K562 (cell line): ENCODE results near the gene VPS45. TPM values are rescaled to one million over a fixed set of nuclear protein-coding genes. Genes with fewer than 3 reads are reported as not detected.
A peak's percentile ranks its signal among the peaks of the same experiment; 100 is the strongest.

Experiments
- CBFA2T3 ChIP-seq: fragments of 450-650 bp; IDR thresholded peaks from 2 replicates; pipeline ENCODE4 v1.6.1; 2017
- CEBPZ ChIP-seq: fragments of 150-350 bp; IDR thresholded peaks from 2 replicates; pipeline ENCODE4 v1.6.1; 2014; ENCODE audit warnings: low read depth, mild to moderate bottlenecking, low read length, borderline replicate concordance
- CHD1 ChIP-seq: fragments of 200-600 bp; sonication (generic); IDR thresholded peaks from one replicate; pipeline ENCODE4 v1.6.1; 2012; ENCODE audit warnings: mild to moderate bottlenecking, moderate library complexity, low read length, inconsistent platforms
- ESRRA ChIP-seq: fragments of 450-650 bp; IDR thresholded peaks from 2 replicates; pipeline ENCODE4 v1.6.1; 2014; ENCODE audit warnings: low read depth, mild to moderate bottlenecking, moderate library complexity, borderline replicate concordance
- ETV6 ChIP-seq, 3 experiments: fragments of 150-350 bp in 1 of 3; sonication (generic) in 1 of 3; formaldehyde crosslinking in 1 of 3; IDR thresholded peaks; 2 replicates each; pipeline versions ENCODE4 v1.6.1 to v1.8.0; 2014 to 2022; ENCODE audit warnings: borderline replicate concordance in 2 of 3, low read depth in 2 of 3, antibody characterized with exemption in 1 of 3, low read length in 1 of 3, mild to moderate bottlenecking in 1 of 3, missing genetic modification reagents in 1 of 3
- LARP7 ChIP-seq: fragments of 450-650 bp; IDR thresholded peaks from 2 replicates; pipeline ENCODE4 v1.6.1; 2016
- MYBL2 ChIP-seq, 2 experiments: fragments of 450-650 bp in 1 of 2; sonication (generic) in 1 of 2; formaldehyde crosslinking in 1 of 2; IDR thresholded peaks; 2 replicates each; pipeline versions ENCODE4 v1.6.1 to v1.8.1; 2017 to 2022; ENCODE audit warnings: borderline replicate concordance in 1 of 2, inconsistent platforms in 1 of 2, low read depth in 1 of 2, mild to moderate bottlenecking in 1 of 2, missing genetic modification reagents in 1 of 2, moderate library complexity in 1 of 2
- NR1H2 ChIP-seq: sonication (generic); formaldehyde crosslinking; IDR thresholded peaks from 2 replicates; pipeline ENCODE4 v1.4.0; 2020; ENCODE audit warnings: mild to moderate bottlenecking, missing genetic modification reagents
- RAD51 ChIP-seq: fragments of 450-650 bp; IDR thresholded peaks from 2 replicates; pipeline ENCODE4 v1.7.1; 2016; ENCODE audit warnings: low read depth, mild to moderate bottlenecking, borderline replicate concordance
- RBBP5 ChIP-seq: fragments of 200-600 bp; sonication (generic); IDR thresholded peaks from 2 replicates; pipeline ENCODE4 v1.6.1; 2012; ENCODE audit warnings: borderline replicate concordance, mild to moderate bottlenecking, low read length, control low read depth, inconsistent platforms; ENCODE audit not compliant: insufficient read depth, poor library complexity, severe bottlenecking
- SNIP1 ChIP-seq: fragments of 450-650 bp; IDR thresholded peaks from 2 replicates; pipeline ENCODE4 v1.7.1; 2017; ENCODE audit warnings: low read depth, mild to moderate bottlenecking
- TAF15 ChIP-seq: fragments of 200-400 bp; formaldehyde crosslinking; IDR thresholded peaks from 2 replicates; pipeline ENCODE4 v1.6.1; 2017; ENCODE audit warnings: mild to moderate bottlenecking, low read depth, low read length, moderate library complexity
- TCF7L2 ChIP-seq: fragments of 150-350 bp; IDR thresholded peaks from 2 replicates; pipeline ENCODE4 v1.6.1; 2016; ENCODE audit warnings: low read depth, mild to moderate bottlenecking, low read length, moderate library complexity
- THAP12 ChIP-seq: fragments of 250-450 bp; sonication (Bioruptor Pico); IDR thresholded peaks from 2 replicates; pipeline ENCODE4 v1.9.0; 2021; ENCODE audit warnings: mild to moderate bottlenecking, inconsistent platforms
- THAP7 ChIP-seq: fragments of 250-450 bp; sonication (Bioruptor Pico); IDR thresholded peaks from 2 replicates; pipeline ENCODE4 v1.5.0; 2021
- polyA plus RNA-seq, 8 experiments: library from polyadenylated mRNA; depleted of rRNA in 4 of 8; stranded (reverse) in 5 of 8; unstranded in 3 of 8; fragments of >200 nt; fragmentation: Nextera tagmentation in 2 of 8; fragmentation: Illumina TruSeq in 1 of 8; extraction: Ambion mirVana in 2 of 8; extraction: Trizol in 1 of 8; gene quantifications; 2 replicates each; pipeline versions ENCODE4 v1.2.1 to v1.2.3, GENCODE V29; 2011 to 2014; ENCODE audit warnings: inconsistent platforms in 1 of 8, missing spikeins in 1 of 8
- total RNA-seq, 7 experiments: library from RNA; depleted of rRNA in 6 of 7; stranded (reverse); fragments of >200 nt in 6 of 7; fragmentation: Illumina TruSeq in 2 of 7; extraction: Trizol in 2 of 7; gene quantifications; 2 replicates each; pipeline versions ENCODE4 v1.2.1 to v1.2.3, GENCODE V29; 2011 to 2021; ENCODE audit warnings: low replicate concordance in 1 of 7
- TF ChIP-seq, protein P1 (sequence below): fragments of 450-650 bp; formaldehyde crosslinking; IDR thresholded peaks from 2 replicates; pipeline ENCODE4 v1.4.0; 2020; ENCODE audit warnings: mild to moderate bottlenecking

The VPS45 gene
- total and polyA plus RNA-seq, 9 of the 15 experiments (the other 6 are each of a cell fraction or from before 2014, with no cell fraction given): 17.9 to 48.2 (median 34.4) TPM

- TF ChIP-seq MYBL2 (IDR thresholded peaks at IDR 0.05; ENCODE audit: low read depth) (no peak), MYBL2 (CRISPR knock-in tag; IDR thresholded peaks at IDR 0.05; ENCODE audit: borderline replicate concordance) (no peak), RBBP5 (peak; percentile 87), THAP12 (CRISPR knock-in tag) (no peak), CHD1 (peak; percentile 31), RAD51 (no peak), CBFA2T3 (peak; percentile 74), NR1H2 (peak; percentile 96), ETV6 (IDR thresholded peaks at IDR 0.05; ENCODE audit: borderline replicate concordance in 1 of 2, low read depth in 2 of 2, low read length in 1 of 2) (no peak), ETV6 (CRISPR knock-in tag; IDR thresholded peaks at IDR 0.05; ENCODE audit: borderline replicate concordance) (no peak), THAP7 (CRISPR knock-in tag) (no peak), SNIP1 (no peak), CEBPZ (no peak), TCF7L2 (peak; percentile 78), LARP7 (no peak), TAF15 (no peak), ESRRA (peak; percentile 28; the same call in 1 of the 2 replicates)
- TF ChIP-seq, protein P1, sequence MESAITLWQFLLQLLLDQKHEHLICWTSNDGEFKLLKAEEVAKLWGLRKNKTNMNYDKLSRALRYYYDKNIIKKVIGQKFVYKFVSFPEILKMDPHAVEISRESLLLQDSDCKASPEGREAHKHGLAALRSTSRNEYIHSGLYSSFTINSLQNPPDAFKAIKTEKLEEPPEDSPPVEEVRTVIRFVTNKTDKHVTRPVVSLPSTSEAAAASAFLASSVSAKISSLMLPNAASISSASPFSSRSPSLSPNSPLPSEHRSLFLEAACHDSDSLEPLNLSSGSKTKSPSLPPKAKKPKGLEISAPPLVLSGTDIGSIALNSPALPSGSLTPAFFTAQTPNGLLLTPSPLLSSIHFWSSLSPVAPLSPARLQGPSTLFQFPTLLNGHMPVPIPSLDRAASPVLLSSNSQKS: no peak
Observed at GRCh38 chr1:150067184-150068108, at the start of gene VPS45 (continued).
